K562 (cell line): ENCODE measurements around the gene PYY. TPM values are rescaled to one million over a fixed set of nuclear protein-coding genes. Genes with fewer than 3 reads are reported as not detected.

Experiments used
- ATAC-seq: fragments of 200-7000 bp; cut with Tn5 transposase; 3 replicates; pipeline ENCODE4 v1.9.1; 2020; ENCODE audit warnings: moderate library complexity
- BruUV-seq: library from RNA; stranded (reverse); fragments of 400-500 nt; replicated peaks from 2 replicates; lab custom pipeline; 2021; lab: Mats Ljungman, UMichigan
- CTCF ChIA-PET: fragments of 300-600 bp; formaldehyde crosslinking; extraction: SDS; loops from one replicate; lab custom pipeline; 2021; ENCODE audit warnings: low intra/inter-chr PET ratio; lab: Yijun Ruan, JAX
- POLR2A ChIA-PET: fragments of 300-600, 350-650 bp; sonication (Branson Sonifier 250); formaldehyde crosslinking; extraction: SDS; loops from one replicate; lab custom pipeline; 2021; ENCODE audit warnings: antibody characterized with exemption, inconsistent platforms; lab: Yijun Ruan, JAX
- DNase-seq, 4 experiments: peaks; one replicate each; pipeline versions ENCODE4 v3.0.0 to v3.0.0-alpha.2; 2011 to 2018; ENCODE audit warnings: low spot score in 3 of 4, mixed read lengths in 3 of 4; ENCODE audit errors: extremely low read depth in 1 of 4
- FAIRE-seq: peaks from 2 replicates; lab custom pipeline; 2011; peaks lifted over from hg19 to GRCh38; lab: Jason Lieb, UNC
- H2AFZ ChIP-seq: 2 replicates; pipeline ENCODE4 v1.6.0; 2011; ENCODE audit warnings: low read depth, low read length, control low read depth, inconsistent platforms
- H3K27ac ChIP-seq: fragments of 200-600 bp; 3 replicates; pipeline ENCODE4 v1.8.0; 2011; ENCODE audit warnings: low read depth, mild to moderate bottlenecking, control low read depth, inconsistent platforms, low read length, moderate library complexity, mixed read lengths; ENCODE audit errors: extremely low read depth
- H3K27me3 ChIP-seq, 2 experiments: fragments of 300-600 bp in 1 of 2; 2 replicates in 1 of 2; 3 replicates in 1 of 2; pipeline versions ENCODE4 v1.6.0 to v1.8.0; 2011; ENCODE audit warnings: inconsistent platforms in 2 of 2, low read length in 2 of 2, mild to moderate bottlenecking in 1 of 2, mixed read lengths in 1 of 2, moderate library complexity in 1 of 2; ENCODE audit not compliant: control insufficient read depth in 2 of 2, insufficient read depth in 2 of 2
- H3K36me3 ChIP-seq: fragments of 300-600 bp; 3 replicates; pipeline ENCODE4 v1.8.0; 2011; ENCODE audit warnings: mild to moderate bottlenecking, low read length, inconsistent platforms; ENCODE audit not compliant: control insufficient read depth, insufficient read depth
- H3K4me1 ChIP-seq, 2 experiments: fragments of 200-600 bp in 1 of 2; replicated peaks in 1 of 2; 2 replicates in 1 of 2; 3 replicates in 1 of 2; pipeline versions ENCODE4 v1.5.1 to v1.8.0; 2011; ENCODE audit warnings: inconsistent platforms in 2 of 2, low read length in 2 of 2, mild to moderate bottlenecking in 1 of 2, mixed read lengths in 1 of 2, moderate library complexity in 1 of 2; ENCODE audit not compliant: control insufficient read depth in 2 of 2, insufficient read depth in 2 of 2
- H3K4me2 ChIP-seq: 2 replicates; pipeline ENCODE4 v1.6.1; 2011; ENCODE audit warnings: low read length, control low read depth, inconsistent platforms, mixed read lengths; ENCODE audit not compliant: insufficient read depth
- H3K4me3 ChIP-seq: fragments of 200-600 bp; sonication (generic), shearing (Covaris generic); 2 replicates; pipeline ENCODE4 v1.5.1; 2016; ENCODE audit warnings: control low read depth, inconsistent platforms
- H3K79me2 ChIP-seq: fragments of 200-600 bp; 3 replicates; pipeline ENCODE4 v1.8.0; 2011; ENCODE audit warnings: low read length, inconsistent platforms; ENCODE audit not compliant: control insufficient read depth, insufficient read depth
- H3K9ac ChIP-seq, 2 experiments: 2 replicates each; pipeline versions ENCODE4 v1.6.0 to v1.6.1; 2011; ENCODE audit warnings: low read depth in 2 of 2, low read length in 2 of 2, control low read depth in 1 of 2, inconsistent platforms in 1 of 2, mild to moderate bottlenecking in 1 of 2, mixed read lengths in 1 of 2; ENCODE audit not compliant: insufficient read depth in 1 of 2
- H3K9me1 ChIP-seq: one replicate; pipeline ENCODE4 v1.6.0; 2011; ENCODE audit warnings: inconsistent platforms, mild to moderate bottlenecking, low read length, moderate library complexity; ENCODE audit not compliant: control insufficient read depth, insufficient read depth
- H3K9me3 ChIP-seq: replicated peaks from 2 replicates; pipeline ENCODE4 v1.5.1; 2011; ENCODE audit warnings: low read depth, low read length, inconsistent platforms; ENCODE audit not compliant: control insufficient read depth, insufficient read depth
- H4K20me1 ChIP-seq: replicated peaks from 2 replicates; pipeline ENCODE4 v1.6.1; 2011; ENCODE audit warnings: low read length, inconsistent platforms, mixed read lengths; ENCODE audit not compliant: control insufficient read depth, insufficient read depth
- ARID1B ChIP-seq: fragments of 450-650 bp; IDR thresholded peaks from 2 replicates; pipeline ENCODE4 v1.6.1; 2016; ENCODE audit warnings: antibody characterized with exemption, mild to moderate bottlenecking, inconsistent platforms
- BMI1 ChIP-seq: fragments of 150-350 bp; IDR thresholded peaks from 2 replicates; pipeline ENCODE4 v1.6.1; 2014; ENCODE audit warnings: low read length
- CBFB ChIP-seq: sonication (generic); formaldehyde crosslinking; IDR thresholded peaks from 2 replicates; pipeline ENCODE4 v1.4.0; 2020; ENCODE audit warnings: mild to moderate bottlenecking, missing genetic modification reagents
- CTBP1 ChIP-seq: fragments of 450-650 bp; IDR thresholded peaks from 2 replicates; pipeline ENCODE4 v1.6.1; 2016; ENCODE audit warnings: borderline replicate concordance
- DACH1 ChIP-seq: fragments of 450-650 bp; IDR thresholded peaks from 2 replicates; pipeline ENCODE4 v1.6.1; 2018; ENCODE audit not compliant: partially characterized antibody
- FOSL1 ChIP-seq: fragments of 200-800 bp; sonication (Bioruptor generic); conservative IDR thresholded peaks from 2 replicates; pipeline ENCODE4 v1.6.1; 2016; ENCODE audit warnings: missing genetic modification characterization, missing compliant biosample characterization
- HMG20A ChIP-seq: fragments of 450-650 bp; formaldehyde crosslinking; conservative IDR thresholded peaks from 2 replicates; pipeline ENCODE4 v1.4.0; 2020; ENCODE audit warnings: mild to moderate bottlenecking, mixed read lengths
- KDM1A ChIP-seq, 2 experiments: fragments of 450-650 bp; IDR thresholded peaks; 2 replicates each; pipeline ENCODE4 v1.6.1; 2016; ENCODE audit warnings: mild to moderate bottlenecking in 2 of 2
- MEF2A ChIP-seq: IDR thresholded peaks from 2 replicates; pipeline ENCODE4 v1.6.1; 2011; ENCODE audit warnings: low read depth, mild to moderate bottlenecking, low read length, moderate library complexity; ENCODE audit not compliant: control insufficient read depth
- NFIC ChIP-seq: fragments of 450-650 bp; IDR thresholded peaks from 2 replicates; pipeline ENCODE4 v1.6.1; 2017; ENCODE audit warnings: mild to moderate bottlenecking, inconsistent platforms
- PRPF4 ChIP-seq: fragments of 200-400 bp; formaldehyde crosslinking; IDR thresholded peaks from one replicate; pipeline ENCODE4 v1.6.1; 2017; ENCODE audit warnings: low read length, low read depth, mild to moderate bottlenecking; ENCODE audit not compliant: insufficient read depth, poor library complexity, severe bottlenecking
- RUNX1 ChIP-seq: sonication (generic); IDR thresholded peaks from 2 replicates; pipeline ENCODE4 v1.6.1; 2016; ENCODE audit warnings: antibody characterized with exemption, low read depth
- SIRT6 ChIP-seq: IDR thresholded peaks from one replicate; pipeline ENCODE4 v1.6.1; 2012; ENCODE audit warnings: low read depth, mild to moderate bottlenecking, control low read depth, inconsistent platforms, low read length, moderate library complexity
- SMARCA5 ChIP-seq: fragments of 450-650 bp; IDR thresholded peaks from 2 replicates; pipeline ENCODE4 v1.6.1; 2016
- ZBTB17 ChIP-seq: fragments of 450-650 bp; formaldehyde crosslinking; IDR thresholded peaks from 2 replicates; pipeline ENCODE4 v1.4.0; 2020; ENCODE audit warnings: mild to moderate bottlenecking
- ZNF707 ChIP-seq: fragments of 250-450 bp; sonication (Bioruptor Pico); conservative IDR thresholded peaks from 2 replicates; pipeline ENCODE4 v1.8.0; 2022; ENCODE audit warnings: inconsistent platforms, mild to moderate bottlenecking, moderate library complexity
- WGBS: fragments of 100-300 bp; shearing (Covaris generic); methylation state at CpG from one replicate; pipeline ENCODE4 v1.1.6; 2016; ENCODE audit warnings: low coverage, mixed read lengths; ENCODE audit not compliant: insufficient coverage; ENCODE audit errors: missing lambda C conversion rate; 5-methylcytosine and 5-hydroxymethylcytosine counted together
- in situ Hi-C: fragments of 300-500 bp; cut with MboI; formaldehyde crosslinking; loops from 4 replicates; pipeline ENCODE4 v1.15.0; 2018; ENCODE audit warnings: inconsistent platforms, mixed read lengths
- intact Hi-C: fragments of 100-400 bp; cut with micrococcal nuclease; formaldehyde crosslinking; loops from 2 replicates; pipeline ENCODE4 v1.14.2; 2022
- polyA plus RNA-seq, 8 experiments: library from polyadenylated mRNA; depleted of rRNA in 4 of 8; stranded (reverse) in 5 of 8; unstranded in 3 of 8; fragments of >200 nt; fragmentation: Nextera tagmentation in 2 of 8; fragmentation: Illumina TruSeq in 1 of 8; extraction: Ambion mirVana in 2 of 8; extraction: Trizol in 1 of 8; gene quantifications; 2 replicates each; pipeline versions ENCODE4 v1.2.1 to v1.2.3, GENCODE V29; 2011 to 2014; ENCODE audit warnings: inconsistent platforms in 1 of 8, missing spikeins in 1 of 8
- total RNA-seq, 7 experiments: library from RNA; depleted of rRNA in 6 of 7; stranded (reverse); fragments of >200 nt in 6 of 7; fragmentation: Illumina TruSeq in 2 of 7; extraction: Trizol in 2 of 7; gene quantifications; 2 replicates each; pipeline versions ENCODE4 v1.2.1 to v1.2.3, GENCODE V29; 2011 to 2021; ENCODE audit warnings: low replicate concordance in 1 of 7
- TF ChIP-seq, protein P1 (sequence below): sonication (generic); formaldehyde crosslinking; IDR thresholded peaks from 2 replicates; pipeline ENCODE4 v1.8.0; 2022; ENCODE audit warnings: missing genetic modification reagents, mild to moderate bottlenecking, moderate library complexity, borderline replicate concordance
- TF ChIP-seq, protein P2 (sequence below), 2 experiments: IDR thresholded peaks; 2 replicates each; pipeline ENCODE4 v1.6.1; 2011; ENCODE audit warnings: borderline replicate concordance in 1 of 2, control low read depth in 1 of 2, low read depth in 1 of 2, low read length in 1 of 2, mild to moderate bottlenecking in 1 of 2, mixed read lengths in 1 of 2, moderate library complexity in 1 of 2; ENCODE audit not compliant: insufficient read depth in 1 of 2, insufficient read length in 1 of 2, poor library complexity in 1 of 2, severe bottlenecking in 1 of 2; ENCODE audit errors: extremely low read depth in 1 of 2

Gene PYY
- total and polyA plus RNA-seq, 9 of the 15 experiments (the other 6 are each of a cell fraction or from before 2014, with no cell fraction given): not detected

DNA sequence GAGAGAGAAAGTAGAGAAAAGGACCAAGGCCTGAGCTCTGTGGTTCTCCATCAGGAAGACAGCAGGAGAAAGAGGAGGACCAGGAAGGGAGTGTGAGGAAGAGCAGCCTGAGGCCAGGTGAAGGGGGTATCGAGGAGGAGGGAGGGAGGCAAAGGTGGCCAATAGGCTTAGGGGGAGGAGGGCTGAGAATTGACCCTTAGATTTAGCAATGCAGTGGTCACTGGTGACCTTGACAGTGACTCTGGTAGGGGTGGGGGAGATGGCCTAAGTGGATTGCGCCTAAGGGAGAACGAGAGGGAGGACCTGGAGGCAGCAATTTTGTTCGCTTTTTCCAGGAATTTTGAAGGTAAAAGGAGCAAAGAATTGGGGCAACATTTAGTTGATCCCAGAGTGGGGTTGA, 45.3 kb upstream of the PYY start:
- no peak for ATAC-seq
- POLR2A ChIA-PET: interaction anchor here (0.7 to 2.4 kb wide), 3 partner anchors 8 to 35 kb away, joined by 3 to 6 read pairs (median 3); no protein-coding TSS in a partner anchor
- FAIRE-seq: no peak

DNA sequence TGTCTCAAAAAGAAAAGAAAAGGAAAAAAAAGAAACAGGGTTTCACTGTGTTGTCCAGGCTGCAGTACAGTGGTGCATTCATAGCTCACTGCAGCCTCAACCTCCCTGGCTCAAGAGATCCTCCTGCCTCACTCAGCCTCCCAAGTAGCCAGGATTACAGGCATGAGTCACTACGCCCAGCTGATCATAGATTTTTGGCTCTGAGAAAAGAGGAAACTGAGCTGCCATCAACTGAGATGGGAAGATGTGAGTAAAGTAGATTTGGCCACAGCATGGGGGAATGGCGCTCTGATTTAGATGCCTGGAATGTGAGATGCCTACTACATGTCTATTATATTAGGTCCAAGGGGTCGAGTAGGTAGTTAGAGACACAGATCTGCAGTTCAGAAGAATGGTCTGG, 44.8 kb upstream of the PYY start:
- no peak for FAIRE-seq
- BruUV-seq: no TSS peak
- 0 out of 4 replicates have a peak, but pooled peaks of 1 of the 2 experiments have one; percentile 14 for TF ChIP-seq KDM1A (IDR thresholded peaks at IDR 0.05)
- TF ChIP-seq, protein P1, sequence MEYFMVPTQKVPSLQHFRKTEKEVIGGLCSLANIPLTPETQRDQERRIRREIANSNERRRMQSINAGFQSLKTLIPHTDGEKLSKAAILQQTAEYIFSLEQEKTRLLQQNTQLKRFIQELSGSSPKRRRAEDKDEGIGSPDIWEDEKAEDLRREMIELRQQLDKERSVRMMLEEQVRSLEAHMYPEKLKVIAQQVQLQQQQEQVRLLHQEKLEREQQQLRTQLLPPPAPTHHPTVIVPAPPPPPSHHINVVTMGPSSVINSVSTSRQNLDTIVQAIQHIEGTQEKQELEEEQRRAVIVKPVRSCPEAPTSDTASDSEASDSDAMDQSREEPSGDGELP (CRISPR knock-in tag): peak; percentile 89
- TF ChIP-seq SMARCA5: 0 out of 2 replicates have a peak, but pooled peaks have one; percentile 30
- TF ChIP-seq CBFB (CRISPR knock-in tag): no peak
- peak; percentile 86 for TF ChIP-seq FOSL1 (tag)
- no peak for TF ChIP-seq ZNF707 (CRISPR knock-in tag)
- TF ChIP-seq, protein P2, sequence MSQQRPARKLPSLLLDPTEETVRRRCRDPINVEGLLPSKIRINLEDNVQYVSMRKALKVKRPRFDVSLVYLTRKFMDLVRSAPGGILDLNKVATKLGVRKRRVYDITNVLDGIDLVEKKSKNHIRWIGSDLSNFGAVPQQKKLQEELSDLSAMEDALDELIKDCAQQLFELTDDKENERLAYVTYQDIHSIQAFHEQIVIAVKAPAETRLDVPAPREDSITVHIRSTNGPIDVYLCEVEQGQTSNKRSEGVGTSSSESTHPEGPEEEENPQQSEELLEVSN (IDR thresholded peaks at IDR 0.05; ENCODE audit: borderline replicate concordance in 1 of 2, extremely low read depth in 1 of 2, insufficient read depth in 1 of 2, insufficient read length in 1 of 2, low read depth in 1 of 2, low read length in 1 of 2, poor library complexity in 1 of 2, severe bottlenecking in 1 of 2): no peak
- TF ChIP-seq CTBP1: peak; percentile 60; the same call in 1 of the 2 replicates
- no peak for TF ChIP-seq ZBTB17 (CRISPR knock-in tag)
- peak; percentile 72 for TF ChIP-seq DACH1
- peak; percentile 25; the same call in 1 of the 2 replicates for TF ChIP-seq ARID1B

More for the DNA sequence above, 45.3 kb upstream of the PYY start:
- peaks cover 0 to 8% of the 10 kb centered on the region in 2 experiments; a peak in 3 of 5 replicates for H3K27me3 ChIP-seq
- intact Hi-C loops (no loop called here), in situ Hi-C loops (no loop called here)
- 14% methylated on average over 4 of the region's 4 CpGs for WGBS
- DNase-seq: no peak
- CTCF ChIA-PET: no interaction called here
- TF ChIP-seq NFIC: 0 out of 2 replicates have a peak, but pooled peaks have one; percentile 2
- TF ChIP-seq SIRT6: no peak
- no peak for TF ChIP-seq HMG20A
- no peak for TF ChIP-seq RUNX1
- TF ChIP-seq BMI1: no peak
- TF ChIP-seq PRPF4: no peak
- TF ChIP-seq MEF2A: no peak
- H3K79me2 ChIP-seq: no peaks in the 10 kb centered on the region
- no peak overlapping the region for H3K9ac ChIP-seq
- H2AFZ ChIP-seq: no peak overlapping the region
- H3K27ac ChIP-seq: no peak overlapping the region
- H3K4me2 ChIP-seq: no peak overlapping the region
- no peaks in the 10 kb centered on the region for H3K9me1 ChIP-seq
- H3K4me3 ChIP-seq: no peak overlapping the region
- H3K9me3 ChIP-seq: no peaks in the 10 kb centered on the region
- peaks cover 5 to 8% of the 10 kb centered on the region in 2 experiments; a peak in 3 of 5 replicates for H3K4me1 ChIP-seq
- H3K36me3 ChIP-seq: no peaks in the 10 kb centered on the region
- 0 out of 2 replicates have a peak, but pooled peaks cover 3% of the 10 kb centered on the region for H4K20me1 ChIP-seq
- BruUV-seq: no TSS peak

More for the DNA sequence above, 44.8 kb upstream of the PYY start:
- intact Hi-C loops (no loop called here), in situ Hi-C loops (no loop called here)
- no peak for ATAC-seq
- H3K9me3 ChIP-seq: no peaks in the 10 kb centered on the region
- H2AFZ ChIP-seq: no peak overlapping the region
- H3K27ac ChIP-seq: no peak overlapping the region
- DNase-seq: peak in 1 of 4 experiments; percentile 37
- 3% methylated on average over 3 of the region's 3 CpGs for WGBS
- H3K9me1 ChIP-seq: no peaks in the 10 kb centered on the region
- POLR2A ChIA-PET: interaction anchor here (0.6 to 2.4 kb wide), 4 partner anchors 9 to 35 kb away, joined by 3 to 6 read pairs (median 4); no protein-coding TSS in a partner anchor
- H3K4me3 ChIP-seq: no peak overlapping the region
- peaks cover 0 to 8% of the 10 kb centered on the region in 2 experiments; a peak in 3 of 5 replicates for H3K27me3 ChIP-seq
- no peak overlapping the region for H3K9ac ChIP-seq
- CTCF ChIA-PET: no interaction called here
- 0 out of 2 replicates have a peak, but pooled peaks cover 3% of the 10 kb centered on the region for H4K20me1 ChIP-seq
- H3K4me1 ChIP-seq: peaks cover 5 to 8% of the 10 kb centered on the region in 2 experiments; a peak in 3 of 5 replicates
- no peaks in the 10 kb centered on the region for H3K36me3 ChIP-seq
- H3K79me2 ChIP-seq: no peaks in the 10 kb centered on the region
- no peak overlapping the region for H3K4me2 ChIP-seq
